Kidney (tissue), 14 donors: ENCODE results near the gene SNAP25. TPM values are rescaled to one million over a fixed set of nuclear protein-coding genes. Genes with fewer than 3 reads are reported as not detected.

Experiments used
- DNase-seq, 5 donors: peaks; one replicate each; pipeline ENCODE4 v3.0.0-alpha.2; 2013 to 2020
- FAIRE-seq: peaks from 2 replicates; lab custom pipeline; 2012; peaks lifted over from hg19 to GRCh38; lab: Jason Lieb, UNC
- H3K27ac ChIP-seq, 2 donors: one replicate each; pipeline ENCODE4 v1.7.0; 2013; ENCODE audit warnings: low read depth in 2 of 2, low read length in 2 of 2, inconsistent platforms in 1 of 2
- H3K27me3 ChIP-seq: one replicate; pipeline ENCODE4 v1.7.1; 2013; ENCODE audit warnings: low read length, inconsistent platforms; ENCODE audit not compliant: control insufficient read depth, insufficient read depth
- H3K36me3 ChIP-seq, 3 donors: one replicate each; pipeline versions ENCODE4 v1.7.0 to v1.7.1; 2013; ENCODE audit warnings: low read length in 3 of 3, control low read depth in 1 of 3, inconsistent platforms in 1 of 3; ENCODE audit not compliant: insufficient read depth in 3 of 3, control insufficient read depth in 2 of 3
- H3K4me1 ChIP-seq, 3 donors: one replicate each; pipeline versions ENCODE4 v1.7.0 to v1.7.1; 2013; ENCODE audit warnings: low read length in 3 of 3, inconsistent platforms in 1 of 3, low read depth in 1 of 3; ENCODE audit not compliant: control insufficient read depth in 2 of 3, insufficient read depth in 2 of 3
- H3K4me3 ChIP-seq, 3 donors: one replicate each; pipeline versions ENCODE4 v1.7.0 to v1.8.1; 2013; ENCODE audit warnings: low read length in 3 of 3, control low read depth in 1 of 3, inconsistent platforms in 1 of 3
- H3K9ac ChIP-seq, 3 donors: one replicate each; pipeline versions ENCODE4 v1.7.0 to v1.7.1; 2013; ENCODE audit warnings: low read length in 3 of 3, control low read depth in 1 of 3, inconsistent platforms in 1 of 3
- H3K9me3 ChIP-seq, 3 donors: one replicate each; pipeline versions ENCODE4 v1.7.0 to v1.7.1; 2013; ENCODE audit warnings: low read length in 3 of 3, control low read depth in 1 of 3, inconsistent platforms in 1 of 3; ENCODE audit not compliant: control insufficient read depth in 2 of 3, insufficient read depth in 1 of 3
- intact Hi-C: fragments of 100-400 bp; cut with DNase I; formaldehyde crosslinking; loops from one replicate; pipeline ENCODE4 v1.11.1; 2022
- polyA plus RNA-seq: library from polyadenylated mRNA; stranded (reverse); fragments of 350-450 nt; fragmentation: Illumina TruSeq; extraction: RNeasy Lipid Tissue Mini Kit (QIAGEN cat#74804); gene quantifications from one replicate; pipeline ENCODE4 v1.2.3, GENCODE V29; 2014; ENCODE audit warnings: low read depth, low replicate concordance; ENCODE audit not compliant: insufficient read depth
- total RNA-seq: library from RNA; stranded (reverse); fragmentation: NEBNext Ultra II Directional; extraction: Animal tissue kit (Norgen Biotek cat#: 25700); gene quantifications from one replicate; pipeline ENCODE4 v1.2.1, GENCODE V29; 2021
- TF ChIP-seq, protein P1 (sequence below): IDR thresholded peaks from 3 replicates; pipeline ENCODE4 v1.5.1; 2012; ENCODE audit warnings: mild to moderate bottlenecking, moderate library complexity, borderline replicate concordance; ENCODE audit not compliant: insufficient read depth; ENCODE audit errors: extremely low read depth
- donor health status: control.
- donor health status: control.
- donor health status: control.
- donor health status: control.
- donor health status: control.
- donor health status: DM: yes; HTN: yes; CAD: no.
- donor health status: Normal renal cell carcinoma (clear cell type).

Gene SNAP25
- total and polyA plus RNA-seq, 2 donors from 2014 or later: 1.4 to 6.2 TPM

GRCh38 chr20:10201321-10201870, 17.2 kb upstream of the SNAP25 start:
- Histone ChIP-seq H3K4me3 (no peak overlapping the region), H3K36me3 (no peaks in the 10 kb centered on the region), H3K9me3 (no peaks in the 10 kb centered on the region), H3K27ac (no peak overlapping the region), H3K27me3 (no peaks in the 10 kb centered on the region), H3K9ac (no peak overlapping the region), H3K4me1 (no peaks in the 10 kb centered on the region)
- FAIRE-seq (no peak), DNase-seq (no peak)
- intact Hi-C loops: no loop called here
- TF ChIP-seq, protein P1, sequence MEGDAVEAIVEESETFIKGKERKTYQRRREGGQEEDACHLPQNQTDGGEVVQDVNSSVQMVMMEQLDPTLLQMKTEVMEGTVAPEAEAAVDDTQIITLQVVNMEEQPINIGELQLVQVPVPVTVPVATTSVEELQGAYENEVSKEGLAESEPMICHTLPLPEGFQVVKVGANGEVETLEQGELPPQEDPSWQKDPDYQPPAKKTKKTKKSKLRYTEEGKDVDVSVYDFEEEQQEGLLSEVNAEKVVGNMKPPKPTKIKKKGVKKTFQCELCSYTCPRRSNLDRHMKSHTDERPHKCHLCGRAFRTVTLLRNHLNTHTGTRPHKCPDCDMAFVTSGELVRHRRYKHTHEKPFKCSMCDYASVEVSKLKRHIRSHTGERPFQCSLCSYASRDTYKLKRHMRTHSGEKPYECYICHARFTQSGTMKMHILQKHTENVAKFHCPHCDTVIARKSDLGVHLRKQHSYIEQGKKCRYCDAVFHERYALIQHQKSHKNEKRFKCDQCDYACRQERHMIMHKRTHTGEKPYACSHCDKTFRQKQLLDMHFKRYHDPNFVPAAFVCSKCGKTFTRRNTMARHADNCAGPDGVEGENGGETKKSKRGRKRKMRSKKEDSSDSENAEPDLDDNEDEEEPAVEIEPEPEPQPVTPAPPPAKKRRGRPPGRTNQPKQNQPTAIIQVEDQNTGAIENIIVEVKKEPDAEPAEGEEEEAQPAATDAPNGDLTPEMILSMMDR: no peak

- TF ChIP-seq, protein P1: no peak
- H3K27ac ChIP-seq: no peak overlapping the region
- H3K9me3 ChIP-seq: no peaks in the 10 kb centered on the region
- H3K9ac ChIP-seq: no peak overlapping the region
- no peak for DNase-seq
- H3K4me1 ChIP-seq: no peaks in the 10 kb centered on the region
- no peak for FAIRE-seq
- no peaks in the 10 kb centered on the region for H3K27me3 ChIP-seq
- H3K36me3 ChIP-seq: no peaks in the 10 kb centered on the region
- H3K4me3 ChIP-seq: no peak overlapping the region
- intact Hi-C loops: no loop called here
Measured at GRCh38 chr20:10209091-10209490, 9.5 kb upstream of the SNAP25 start.

GRCh38 chr20:10213526-10213925, 5.1 kb upstream of the SNAP25 start:
- no peak for DNase-seq
- H3K27ac ChIP-seq: no peak overlapping the region
- no peaks in the 10 kb centered on the region for H3K4me1 ChIP-seq
- no peaks in the 10 kb centered on the region for H3K9me3 ChIP-seq
- no peak for FAIRE-seq
- no peaks in the 10 kb centered on the region for H3K27me3 ChIP-seq
- TF ChIP-seq, protein P1: no peak
- no peak overlapping the region for H3K9ac ChIP-seq
- H3K4me3 ChIP-seq: no peak overlapping the region
- H3K36me3 ChIP-seq: no peaks in the 10 kb centered on the region
- intact Hi-C loops: no loop called here
